IMR-90 (cell line): ENCODE data around the gene ALOX12. TPM values are rescaled to one million over a fixed set of nuclear protein-coding genes. Genes with fewer than 3 reads are reported as not detected.

Experiments used
- ATAC-seq: fragments of 200-7000 bp; cut with Tn5 transposase; 2 replicates; pipeline ENCODE4 v1.9.1; 2020; ENCODE audit warnings: low read depth, mild to moderate bottlenecking, moderate library complexity
- BruUV-seq: library from RNA; stranded (reverse); fragments of 400-500 nt; replicated peaks from 2 replicates; lab custom pipeline; 2021; lab: Mats Ljungman, UMichigan
- CTCF ChIA-PET: fragments of 300-600 bp; formaldehyde crosslinking; extraction: SDS; loops from one replicate; lab custom pipeline; 2021; ENCODE audit warnings: antibody characterized with exemption; lab: Yijun Ruan, JAX
- POLR2A ChIA-PET: fragments of 300-600 bp; sonication (Branson Sonifier 250); formaldehyde crosslinking; loops from one replicate; lab custom pipeline; 2022; ENCODE audit warnings: antibody characterized with exemption; ENCODE audit not compliant: unreplicated experiment; lab: Charles Lee
- DNase-seq: peaks from one replicate; pipeline ENCODE4 v3.0.0; 2013
- H2AFZ ChIP-seq: replicated peaks from 2 replicates; pipeline ENCODE3; 2013; ENCODE audit warnings: low read length, mild to moderate bottlenecking; ENCODE audit not compliant: poor library complexity
- H2AK5ac ChIP-seq: 2 replicates; pipeline ENCODE4 v1.6.1; 2013; ENCODE audit warnings: low read depth, low read length, inconsistent platforms
- H2AK9ac ChIP-seq: replicated peaks from 2 replicates; pipeline ENCODE3; 2013; ENCODE audit warnings: mild to moderate bottlenecking, low read depth, low read length, moderate library complexity; ENCODE audit not compliant: poor library complexity
- H2BK120ac ChIP-seq: 2 replicates; pipeline ENCODE4 v1.6.1; 2013; ENCODE audit warnings: low read depth, low read length, inconsistent platforms
- H2BK15ac ChIP-seq: 3 replicates; pipeline ENCODE4 v1.6.1; 2013; ENCODE audit warnings: low read depth, low read length, inconsistent platforms
- H2BK20ac ChIP-seq: 2 replicates; pipeline ENCODE4 v1.6.1; 2013; ENCODE audit warnings: low read depth, mild to moderate bottlenecking, inconsistent platforms, low read length, moderate library complexity
- H2BK5ac ChIP-seq: 2 replicates; pipeline ENCODE4 v1.6.1; 2013; ENCODE audit warnings: mild to moderate bottlenecking, low read depth, low read length, inconsistent platforms; ENCODE audit not compliant: poor library complexity, severe bottlenecking
- H3K14ac ChIP-seq: replicated peaks from 2 replicates; pipeline ENCODE4 v1.6.1; 2013; ENCODE audit warnings: low read depth, low read length, inconsistent platforms
- H3K18ac ChIP-seq: 2 replicates; pipeline ENCODE4 v1.6.1; 2013; ENCODE audit warnings: low read depth, low read length, control low read depth
- H3K23ac ChIP-seq: 2 replicates; pipeline ENCODE4 v1.6.1; 2013; ENCODE audit warnings: low read depth, low read length, inconsistent platforms
- H3K27ac ChIP-seq: 2 replicates; pipeline ENCODE4 v1.5.1; 2013; ENCODE audit warnings: mild to moderate bottlenecking, control low read depth, low read length; ENCODE audit not compliant: insufficient read depth
- H3K27me3 ChIP-seq: 2 replicates; pipeline ENCODE4 v1.6.1; 2013; ENCODE audit warnings: low read length; ENCODE audit not compliant: control insufficient read depth, insufficient read depth
- H3K36me3 ChIP-seq: 2 replicates; pipeline ENCODE4 v1.6.1; 2013; ENCODE audit warnings: low read length, mixed read lengths; ENCODE audit not compliant: control insufficient read depth, insufficient read depth
- H3K4ac ChIP-seq: 2 replicates; pipeline ENCODE4 v1.6.1; 2013; ENCODE audit warnings: low read depth, low read length, inconsistent platforms
- H3K4me1 ChIP-seq: 2 replicates; pipeline ENCODE4 v1.6.1; 2013; ENCODE audit warnings: low read length, mixed read lengths; ENCODE audit not compliant: control insufficient read depth, insufficient read depth
- H3K4me2 ChIP-seq: 2 replicates; pipeline ENCODE4 v1.6.1; 2013; ENCODE audit warnings: low read depth, mild to moderate bottlenecking, control low read depth, low read length, moderate library complexity
- H3K4me3 ChIP-seq: 2 replicates; pipeline ENCODE4 v1.5.1; 2013; ENCODE audit warnings: low read depth, mild to moderate bottlenecking, control low read depth, low read length, moderate library complexity; ENCODE audit not compliant: insufficient read depth
- H3K56ac ChIP-seq: 2 replicates; pipeline ENCODE4 v1.6.1; 2013; ENCODE audit warnings: low read length, inconsistent platforms; ENCODE audit not compliant: insufficient read depth; ENCODE audit errors: extremely low read depth
- H3K79me1 ChIP-seq, 2 experiments: 2 replicates each; pipeline ENCODE4 v1.6.1; 2013; ENCODE audit warnings: low read length in 2 of 2, inconsistent platforms in 1 of 2, low read depth in 1 of 2
- H3K9ac ChIP-seq: 2 replicates; pipeline ENCODE4 v1.6.1; 2013; ENCODE audit warnings: low read depth, low read length, control low read depth
- H3K9me1 ChIP-seq: 2 replicates; pipeline ENCODE4 v1.6.1; 2013; ENCODE audit warnings: low read length, inconsistent platforms; ENCODE audit not compliant: insufficient read depth
- H3K9me3 ChIP-seq: 2 replicates; pipeline ENCODE4 v1.6.1; 2013; ENCODE audit warnings: low read length; ENCODE audit not compliant: control insufficient read depth, insufficient read depth
- H4K20me1 ChIP-seq: 2 replicates; pipeline ENCODE4 v1.6.1; 2013; ENCODE audit warnings: low read length, inconsistent platforms; ENCODE audit not compliant: insufficient read depth
- H4K5ac ChIP-seq: 2 replicates; pipeline ENCODE4 v1.6.1; 2013; ENCODE audit warnings: mild to moderate bottlenecking, low read depth, low read length, control low read depth
- H4K8ac ChIP-seq, 2 experiments: 2 replicates each; pipeline ENCODE4 v1.6.1; 2013; ENCODE audit warnings: low read depth in 2 of 2, low read length in 2 of 2, control low read depth in 1 of 2, inconsistent platforms in 1 of 2
- H4K91ac ChIP-seq: 2 replicates; pipeline ENCODE4 v1.6.1; 2013; ENCODE audit warnings: low read depth, low read length, inconsistent platforms; ENCODE audit not compliant: insufficient read depth
- MAFK ChIP-seq: IDR thresholded peaks from 2 replicates; pipeline ENCODE4 v1.6.1; 2012; ENCODE audit warnings: low read depth, low read length, improper control_type of control experiment
- NFE2L2 ChIP-seq: fragments of 150-350 bp; IDR thresholded peaks from 2 replicates; pipeline ENCODE4 v1.6.1; 2016; ENCODE audit warnings: low read depth, mild to moderate bottlenecking, low read length
- RFX5 ChIP-seq: IDR thresholded peaks from 2 replicates; pipeline ENCODE4 v1.8.0; 2012; ENCODE audit warnings: low read depth, mild to moderate bottlenecking, low read length, moderate library complexity
- USF2 ChIP-seq: fragments of 150-350 bp; IDR thresholded peaks from 2 replicates; pipeline ENCODE4 v1.6.1; 2017; ENCODE audit warnings: mild to moderate bottlenecking, antibody characterized with exemption, low read length, low read depth
- WGBS, 2 experiments: methylation state at CpG; one replicate each; pipeline versions ENCODE4 v1.1.5 to v1.1.7; 2013; ENCODE audit warnings: missing lambda C conversion rate in 2 of 2; ENCODE audit not compliant: insufficient read length in 1 of 2; ENCODE audit errors: extremely low coverage in 2 of 2; 5-methylcytosine and 5-hydroxymethylcytosine counted together
- dilution Hi-C: fragments of 300-500 bp; cut with HindIII; formaldehyde crosslinking; loops from one replicate; pipeline ENCODE4 v1.14.3; 2018; ENCODE audit warnings: low sequenced_read_pairs; ENCODE audit not compliant: unreplicated experiment
- in situ Hi-C: fragments of 300-500 bp; cut with MboI; formaldehyde crosslinking; loops from 3 replicates; pipeline ENCODE4 v1.14.3; 2019; ENCODE audit warnings: low sequenced_read_pairs, inconsistent platforms, mixed read lengths
- intact Hi-C: fragments of 100-400 bp; cut with micrococcal nuclease; formaldehyde crosslinking; loops from 2 replicates; pipeline ENCODE4 v1.10.0; 2022
- polyA plus RNA-seq, 3 experiments: library from polyadenylated mRNA; depleted of rRNA; stranded (reverse); fragments of >200 nt; gene quantifications; 2 replicates each; pipeline ENCODE4 v1.2.3, GENCODE V29; 2012; ENCODE audit warnings: low replicate concordance in 1 of 3
- total RNA-seq: library from RNA; depleted of rRNA; stranded (reverse); fragments of >200 nt; gene quantifications from 2 replicates; pipeline ENCODE4 v1.2.3, GENCODE V29; 2012

ALOX12 gene
- total and polyA plus RNA-seq, 2 of the 4 experiments (the other 2 are of a cell fraction): 0.03 TPM; not detected in 1

- Histone ChIP-seq H2AK9ac (no peak overlapping the region), H3K79me1 (no peaks in the 10 kb centered on the region), H3K23ac (no peak overlapping the region), H3K4me1 (no peaks in the 10 kb centered on the region), H4K91ac (no peak overlapping the region), H3K9me3 (no peaks in the 10 kb centered on the region), H4K8ac (no peak overlapping the region), H3K27ac (no peak overlapping the region), H2AK5ac (no peak overlapping the region), H2AFZ (no peak overlapping the region), H2BK120ac (no peak overlapping the region), H3K4ac (no peak overlapping the region), H3K4me3 (no peak overlapping the region), H3K9me1 (no peaks in the 10 kb centered on the region), H2BK20ac (no peak overlapping the region), H3K14ac (no peak overlapping the region), H3K56ac (no peak overlapping the region), H4K5ac (no peak overlapping the region), H2BK15ac (no peak overlapping the region), H3K4me2 (no peak overlapping the region), H3K27me3 (peaks cover 17% of the 10 kb centered on the region; the same call in 1 of the 2 replicates), H4K20me1 (no peaks in the 10 kb centered on the region), H2BK5ac (no peak overlapping the region), H3K18ac (no peak overlapping the region), H3K36me3 (no peaks in the 10 kb centered on the region), H3K9ac (no peak overlapping the region)
- POLR2A ChIA-PET: no interaction called here
- intact Hi-C loops (no loop called here), in situ Hi-C loops (no loop called here), dilution Hi-C loops (no loop called here)
- BruUV-seq: no TSS peak
- DNase-seq (no peak), ATAC-seq (no peak)
- CTCF ChIA-PET: no interaction called here
- WGBS, 2 experiments: 94% methylated on average over 5 of the region's 29 CpGs; no CpG with 5 or more reads in 1 of the 2 experiments
- no peak for TF ChIP-seq RFX5
- TF ChIP-seq NFE2L2: no peak
- no peak for TF ChIP-seq USF2
- TF ChIP-seq MAFK: no peak
Measured at GRCh38 chr17:7026471-7027115, 30.7 kb downstream of the ALOX12 start.
